Sciatic nerve (tissue), 2 donors: ENCODE data around the gene DTX3. TPM values are rescaled to one million over a fixed set of nuclear protein-coding genes. Genes with fewer than 3 reads are reported as not detected.
A peak's percentile ranks its signal among the peaks of the same experiment; 100 is the strongest.
"Not testable (repeated sequence)": the region's sequence is repeated elsewhere in the genome, so short reads cannot be mapped to it uniquely, and the experiment has no call there.

Experiments
- ATAC-seq: fragments of 200-7000 bp; cut with Tn5 transposase; one replicate; pipeline ENCODE4 v1.9.1; 2020; ENCODE audit warnings: mild to moderate bottlenecking, moderate library complexity
- DNase-seq: peaks from one replicate; pipeline ENCODE4 v3.0.0-alpha.2; 2020; ENCODE audit warnings: low spot score
- intact Hi-C: fragments of 100-400 bp; cut with DNase I; formaldehyde crosslinking; loops from one replicate; pipeline ENCODE4 v1.14.2; 2022
- total RNA-seq: library from RNA; stranded (reverse); fragmentation: NEBNext Ultra II Directional; extraction: Animal tissue kit (Norgen Biotek cat#: 25700); gene quantifications from one replicate; pipeline ENCODE4 v1.2.1, GENCODE V29; 2021
- donor health status: DM: no; HTN: no; CAD: no.
- donor health status: DM: no; HTN: no; CAD: no.

DTX3 gene
- total RNA-seq, 1 donor from 2014 or later = 42.9 TPM

- intact Hi-C loops, ATAC-seq, DNase-seq: not testable (repeated sequence)
Measured at GRCh38 chr12:57645990-57646658, 41.5 kb downstream of the DTX3 start.

DNA sequence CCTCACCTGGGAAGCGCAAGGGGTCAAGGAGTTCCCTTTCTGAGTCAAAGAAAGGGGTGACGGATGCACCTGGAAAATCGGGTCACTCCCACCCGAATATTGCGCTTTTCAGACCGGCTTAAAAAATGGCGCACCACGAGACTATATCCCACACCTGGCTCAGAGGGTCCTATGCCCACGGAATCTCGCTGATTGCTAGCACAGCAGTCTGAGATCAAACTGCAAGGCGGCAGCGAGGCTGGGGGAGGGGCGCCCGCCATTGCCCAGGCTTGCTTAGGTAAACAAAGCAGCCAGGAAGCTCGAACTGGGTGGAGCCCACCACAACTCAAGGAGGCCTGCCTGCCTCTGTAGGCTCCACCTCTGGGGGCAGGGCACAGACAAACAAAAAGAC, 42.0 kb downstream of the DTX3 start:
- intact Hi-C loops, DNase-seq, ATAC-seq: not testable (repeated sequence)

- ATAC-seq = no peak
- intact Hi-C loops = loop anchor here (10.0 kb wide), 1 partner anchor 551 kb away; no protein-coding TSS in a partner anchor
- DNase-seq = no peak
Measured at GRCh38 chr12:57654042-57654441, 49.4 kb downstream of the DTX3 start.

- ATAC-seq (no peak), DNase-seq (no peak)
- intact Hi-C loops = loop anchor here (10.0 kb wide), 1 partner anchor 549 kb away; no protein-coding TSS in a partner anchor
Measured at GRCh38 chr12:57655541-57656240, 51.1 kb downstream of the DTX3 start.

- DNase-seq, ATAC-seq: not testable (repeated sequence)
- intact Hi-C loops = loop anchor here (10.0 kb wide), 1 partner anchor 548 kb away; no protein-coding TSS in a partner anchor
Measured at GRCh38 chr12:57656408-57656807, 51.8 kb downstream of the DTX3 start.

DNA sequence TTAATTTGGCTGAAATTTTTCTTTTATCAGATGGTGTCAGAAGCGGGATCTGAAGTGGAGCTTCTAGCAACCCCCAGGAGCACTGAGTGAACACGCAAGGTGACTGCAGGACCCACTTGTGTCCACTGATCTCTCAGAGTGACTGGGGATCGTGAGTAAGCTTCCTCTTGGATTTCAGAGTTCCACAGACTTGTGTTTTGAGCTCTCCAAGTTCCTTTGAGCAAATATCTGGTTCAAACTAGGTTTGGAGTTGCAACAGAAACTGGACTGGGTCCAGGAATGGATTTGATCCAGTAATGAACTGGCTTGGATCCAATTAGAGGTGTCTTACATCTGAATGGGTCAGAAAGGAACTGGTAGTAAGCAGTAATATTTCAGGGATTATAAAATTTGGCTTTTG, 53.1 kb downstream of the DTX3 start:
- ATAC-seq (peak; percentile 83), DNase-seq (no peak)
- intact Hi-C loops = loop anchor here (10.0 kb wide), 1 partner anchor 547 kb away; no protein-coding TSS in a partner anchor

DNA sequence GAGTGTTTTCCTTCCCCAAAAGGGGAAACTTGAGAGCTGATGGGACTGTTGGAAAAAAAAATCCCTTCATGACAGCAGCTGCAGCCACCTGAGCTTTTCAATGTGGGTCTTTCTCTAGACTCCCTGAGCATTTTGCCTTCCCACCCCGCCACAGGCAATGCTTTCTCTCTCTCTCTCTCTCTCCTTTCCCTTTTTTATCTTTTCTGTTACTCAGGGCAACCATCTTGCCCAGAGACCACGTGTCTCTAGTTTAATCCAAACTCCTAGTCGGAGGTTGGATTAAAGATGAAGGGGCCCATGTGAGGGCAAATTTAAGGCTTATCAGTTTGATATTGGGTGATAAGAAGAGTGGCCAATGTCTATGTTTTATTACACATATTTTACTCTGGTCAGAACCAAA, 54.3 kb downstream of the DTX3 start:
- no peak for ATAC-seq
- DNase-seq = no peak
- intact Hi-C loops = loop anchor here (10.0 kb wide), 1 partner anchor 546 kb away; no protein-coding TSS in a partner anchor

Other genes with a start within 250 kb of the DTX3 start
- gene R3HDM2, start 173.8 kb upstream of the DTX3 start, total RNA-seq = 89.6 TPM
- gene INHBC, start 170.0 kb upstream of the DTX3 start, total RNA-seq = not detected
- gene INHBE, start 149.5 kb upstream of the DTX3 start, total RNA-seq = not detected
- 47.7 TPM for gene GLI1, start 145.0 kb upstream of the DTX3 start, total RNA-seq
- gene ARHGAP9, start 125.0 kb upstream of the DTX3 start, total RNA-seq = 30.8 TPM
- gene MARS1, start 116.8 kb upstream of the DTX3 start, total RNA-seq = 121 TPM
- gene DDIT3, start 84.3 kb upstream of the DTX3 start, total RNA-seq = 34.0 TPM
- 76.2 TPM for gene MBD6, start 82.0 kb upstream of the DTX3 start, total RNA-seq
- 104 TPM for gene DCTN2, start 57.6 kb upstream of the DTX3 start, total RNA-seq
- 5.6 TPM for gene KIF5A, start 54.8 kb upstream of the DTX3 start, total RNA-seq
- 26.0 TPM for gene PIP4K2C, start 13.6 kb upstream of the DTX3 start, total RNA-seq
- 61.3 TPM for gene ARHGEF25, start 6.6 kb downstream of the DTX3 start, total RNA-seq
- gene B4GALNT1, start 28.4 kb downstream of the DTX3 start, total RNA-seq = 16.6 TPM
- gene OS9, start 89.3 kb downstream of the DTX3 start, total RNA-seq = 230 TPM
- gene AGAP2, start 133.9 kb downstream of the DTX3 start, total RNA-seq = 4.0 TPM
- 37.1 TPM for gene TSPAN31, start 140.2 kb downstream of the DTX3 start, total RNA-seq
- 54.0 TPM for gene CDK4, start 147.5 kb downstream of the DTX3 start, total RNA-seq
- gene MARCHF9, start 150.3 kb downstream of the DTX3 start, total RNA-seq = 10.6 TPM
- 0.98 TPM for gene CYP27B1, start 162.3 kb downstream of the DTX3 start, total RNA-seq
- 13.4 TPM for gene METTL1, start 167.3 kb downstream of the DTX3 start, total RNA-seq
- 11.8 TPM for gene EEF1AKMT3, start 167.8 kb downstream of the DTX3 start, total RNA-seq
- gene TSFM, start 178.0 kb downstream of the DTX3 start, total RNA-seq = 14.6 TPM
- gene AVIL, start 213.9 kb downstream of the DTX3 start, total RNA-seq = 7.3 TPM
- 202 TPM for gene CTDSP2, start 241.9 kb downstream of the DTX3 start, total RNA-seq